Gastroesophageal sphincter (tissue), 4 donors: ENCODE data around the gene PARD3. TPM values are rescaled to one million over a fixed set of nuclear protein-coding genes. Genes with fewer than 3 reads are reported as not detected.

Experiments
- ATAC-seq: fragments of 150-250 bp; one replicate; pipeline ENCODE4 v1.9.1; 2016; ENCODE audit warnings: mild to moderate bottlenecking, moderate library complexity
- H3K27ac ChIP-seq, 4 donors: fragments of 200-600 bp; sonication (generic) in 3 of 4; 1 replicate in 3 of 4; 2 replicates in 1 of 4; pipeline ENCODE4 v1.5.1; 2016 to 2019
- H3K27me3 ChIP-seq: fragments of 200-600 bp; sonication (generic); one replicate; pipeline ENCODE4 v1.5.1; 2019
- H3K36me3 ChIP-seq, 2 donors: fragments of 200-600 bp; sonication (generic); one replicate each; pipeline ENCODE4 v1.5.1; 2019; ENCODE audit warnings: control low read depth in 1 of 2
- H3K4me1 ChIP-seq, 3 donors: fragments of 200-600 bp; sonication (generic); 1 replicate in 2 of 3; 2 replicates in 1 of 3; pipeline ENCODE4 v1.5.1; 2016 to 2019; ENCODE audit warnings: control low read depth in 2 of 3
- H3K4me3 ChIP-seq, 2 donors: fragments of 200-600 bp; sonication (generic); one replicate each; pipeline ENCODE4 v1.5.1; 2019; ENCODE audit warnings: mild to moderate bottlenecking in 1 of 2, moderate library complexity in 1 of 2
- H3K9me3 ChIP-seq, 3 donors: fragments of 200-600 bp; sonication (generic); one replicate each; pipeline ENCODE4 v1.5.1; 2017 to 2019; ENCODE audit warnings: control low read depth in 2 of 3
- CTCF ChIP-seq, 4 experiments: fragments of 200-600 bp in 2 of 4; fragments of 450-650 bp in 2 of 4; sonication (generic) in 1 of 4; IDR thresholded peaks; one replicate each; pipeline ENCODE4 v1.5.1; 2017 to 2019; ENCODE audit warnings: antibody characterized with exemption in 4 of 4, mild to moderate bottlenecking in 2 of 4, moderate library complexity in 2 of 4
- EP300 ChIP-seq: sonication (generic); formaldehyde crosslinking; IDR thresholded peaks from one replicate; pipeline ENCODE4 v1.6.1; 2017; ENCODE audit warnings: antibody characterized with exemption, mild to moderate bottlenecking
- POLR2A ChIP-seq, 2 donors: fragments of 450-650 bp; IDR thresholded peaks; one replicate each; pipeline ENCODE4 v1.6.1; 2017; ENCODE audit warnings: antibody characterized with exemption in 2 of 2, mild to moderate bottlenecking in 2 of 2, moderate library complexity in 1 of 2
- POLR2AphosphoS5 ChIP-seq: sonication (generic); formaldehyde crosslinking; IDR thresholded peaks from one replicate; pipeline ENCODE4 v1.6.1; 2017; ENCODE audit warnings: antibody characterized with exemption
- whole genome bisulfite sequencing, 2 donors: methylation state at CpG; one replicate each; pipeline ENCODE4 v1.1.5; 2018; ENCODE audit warnings: low coverage in 1 of 2; 5-methylcytosine and 5-hydroxymethylcytosine counted together
- total RNA-seq, 4 donors: library from RNA; depleted of rRNA; stranded (reverse); fragments of >200 nt; gene quantifications; one replicate each; pipeline ENCODE4 v1.1.0, GENCODE V29; 2016

The PARD3 gene
- total RNA-seq, 4 donors from 2014 or later: 101 to 127 (median 115) TPM

DNA sequence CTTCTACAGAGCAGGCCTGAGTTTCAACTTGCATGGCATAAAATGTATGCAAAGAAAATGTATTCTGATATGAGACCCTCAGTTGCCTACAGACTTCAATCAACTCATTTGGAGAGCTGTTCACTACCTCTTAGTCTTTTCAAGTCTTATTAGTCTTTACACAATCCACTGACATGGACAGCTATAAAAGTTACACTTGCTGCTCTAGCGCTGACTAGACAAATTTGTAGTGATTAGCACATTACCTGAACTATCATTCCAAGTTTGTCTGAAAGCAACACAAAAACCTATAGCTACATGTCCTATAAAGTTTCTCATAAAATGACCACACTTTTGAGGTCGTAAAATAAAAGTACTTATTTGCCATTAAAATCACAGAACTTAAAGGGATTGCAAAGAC is 83.9 kb downstream of the PARD3 start:
- H3K4me3 ChIP-seq: no peak overlapping the region
- peaks cover 10 to 73% (median 31%) of the 10 kb centered on the region in 3 donors for H3K4me1 ChIP-seq
- 83 to 94% methylated on average over 2 of the region's 2 CpGs for WGBS, 2 donors
- ATAC-seq: no peak
- no peaks in the 10 kb centered on the region for H3K9me3 ChIP-seq
- H3K36me3 ChIP-seq: no peaks in the 10 kb centered on the region
- no peaks in the 10 kb centered on the region for H3K27me3 ChIP-seq
- no peak overlapping the region for H3K27ac ChIP-seq
- TF ChIP-seq EP300 (no peak), POLR2AphosphoS5 (no peak)

GRCh38 chr10:34730726-34731125 is 84.4 kb downstream of the PARD3 start:
- Histone ChIP-seq H3K27me3 (no peaks in the 10 kb centered on the region), H3K4me3 (no peak overlapping the region), H3K9me3 (no peaks in the 10 kb centered on the region), H3K36me3 (no peaks in the 10 kb centered on the region), H3K4me1 (peaks cover 10 to 78% (median 31%) of the 10 kb centered on the region in 3 donors), H3K27ac (no peak overlapping the region)
- WGBS, 2 donors: 91 to 93% methylated on average over 7 of the region's 7 CpGs
- TF ChIP-seq EP300: no peak
- no peak for TF ChIP-seq POLR2A (IDR thresholded peaks at IDR 0.05)
- TF ChIP-seq CTCF (IDR thresholded peaks at IDR 0.05): no peak
- TF ChIP-seq POLR2AphosphoS5: no peak
- ATAC-seq: no peak

DNA sequence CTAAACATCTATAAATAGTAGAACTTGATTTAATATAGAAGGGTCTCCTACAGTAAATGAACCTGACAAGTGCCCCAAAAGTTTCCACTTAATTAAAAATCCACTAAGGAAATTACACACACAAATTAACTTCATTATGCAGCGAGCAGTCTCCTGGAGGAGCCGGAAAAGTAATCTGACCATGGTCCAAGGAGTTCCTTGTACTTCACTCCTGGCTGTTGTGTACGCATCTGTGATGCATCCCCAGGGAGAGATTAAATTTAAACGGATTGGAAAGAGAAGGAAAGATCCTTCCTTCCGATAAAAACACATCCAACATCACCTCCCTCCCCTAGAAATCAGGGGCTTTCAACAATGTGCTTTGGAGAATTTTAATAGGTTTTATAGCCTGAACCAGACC is 85.5 kb downstream of the PARD3 start:
- WGBS, 2 donors: 52 to 68% methylated on average over 3 to 4 of the region's 5 CpGs
- Histone ChIP-seq H3K27me3 (no peaks in the 10 kb centered on the region), H3K4me3 (no peak overlapping the region), H3K9me3 (no peaks in the 10 kb centered on the region), H3K27ac (no peak overlapping the region), H3K4me1 (peaks cover 10 to 78% (median 31%) of the 10 kb centered on the region in 3 donors), H3K36me3 (no peaks in the 10 kb centered on the region)
- ATAC-seq: no peak
- no peak for TF ChIP-seq CTCF (IDR thresholded peaks at IDR 0.05)
- no peak for TF ChIP-seq POLR2AphosphoS5
- TF ChIP-seq EP300: no peak
- TF ChIP-seq POLR2A (IDR thresholded peaks at IDR 0.05): no peak

DNA sequence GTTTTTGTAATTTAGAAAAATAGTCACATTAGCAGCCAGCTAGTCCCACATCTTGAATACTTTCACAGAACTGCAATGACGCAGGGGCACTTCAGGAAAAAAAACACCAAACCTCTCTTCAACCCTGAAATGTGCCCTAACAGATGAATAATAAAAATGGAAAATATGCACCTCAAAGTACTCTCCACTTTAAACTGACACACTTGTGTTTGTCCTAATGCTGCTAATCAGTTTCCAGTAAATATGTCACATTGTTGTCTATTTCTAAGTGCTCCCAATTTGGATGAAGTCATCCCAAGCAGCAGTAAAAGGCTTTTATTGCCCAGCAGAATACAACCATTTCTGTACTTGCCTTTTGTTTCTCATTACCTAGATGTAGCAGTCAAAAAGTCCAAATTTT is 86.7 kb downstream of the PARD3 start:
- no peak for ATAC-seq
- 75 to 83% methylated on average over 1 of the region's 1 CpG for WGBS, 2 donors
- Histone ChIP-seq H3K27ac (no peak overlapping the region), H3K9me3 (no peaks in the 10 kb centered on the region), H3K36me3 (no peaks in the 10 kb centered on the region), H3K27me3 (no peaks in the 10 kb centered on the region), H3K4me1 (peaks cover 10 to 91% (median 31%) of the 10 kb centered on the region in 3 donors), H3K4me3 (no peak overlapping the region)
- TF ChIP-seq EP300 (no peak), POLR2A (IDR thresholded peaks at IDR 0.05) (no peak), CTCF (IDR thresholded peaks at IDR 0.05) (no peak), POLR2AphosphoS5 (no peak)

- no peaks in the 10 kb centered on the region for H3K27me3 ChIP-seq
- 36 to 69% methylated on average over 3 to 8 of the region's 9 CpGs for WGBS, 2 donors
- H3K27ac ChIP-seq: no peak overlapping the region
- TF ChIP-seq CTCF (IDR thresholded peaks at IDR 0.05) (no peak), EP300 (no peak), POLR2A (IDR thresholded peaks at IDR 0.05) (no peak), POLR2AphosphoS5 (no peak)
- no peaks in the 10 kb centered on the region for H3K9me3 ChIP-seq
- no peaks in the 10 kb centered on the region for H3K36me3 ChIP-seq
- no peak for ATAC-seq
- peaks cover 10 to 96% (median 31%) of the 10 kb centered on the region in 3 donors for H3K4me1 ChIP-seq
- H3K4me3 ChIP-seq: no peak overlapping the region
Observed at GRCh38 chr10:34727595-34728033, 87.5 kb downstream of the PARD3 start.
